KOPT-K1 (cell line): Measurements from ENCODE around the gene WDR54.

Source experiments
- H3K27ac ChIP-seq: fragments of 200-600 bp; sonication (generic); 2 replicates; pipeline ENCODE4 v1.5.1; 2016; ENCODE audit warnings: antibody characterized with exemption, mild to moderate bottlenecking, low read depth, low read length; ENCODE audit not compliant: poor library complexity, severe bottlenecking
- H3K36me3 ChIP-seq: fragments of 200-600 bp; sonication (generic); 2 replicates; pipeline ENCODE4 v1.5.1; 2017; ENCODE audit warnings: antibody characterized with exemption, mild to moderate bottlenecking, low read length, moderate library complexity; ENCODE audit not compliant: insufficient read depth
- H3K9me3 ChIP-seq: fragments of 200-600 bp; sonication (generic); 2 replicates; pipeline ENCODE4 v1.5.1; 2017; ENCODE audit warnings: antibody characterized with exemption, low read length, mild to moderate bottlenecking; ENCODE audit not compliant: insufficient read depth, poor library complexity, severe bottlenecking

WDR54 gene

DNA sequence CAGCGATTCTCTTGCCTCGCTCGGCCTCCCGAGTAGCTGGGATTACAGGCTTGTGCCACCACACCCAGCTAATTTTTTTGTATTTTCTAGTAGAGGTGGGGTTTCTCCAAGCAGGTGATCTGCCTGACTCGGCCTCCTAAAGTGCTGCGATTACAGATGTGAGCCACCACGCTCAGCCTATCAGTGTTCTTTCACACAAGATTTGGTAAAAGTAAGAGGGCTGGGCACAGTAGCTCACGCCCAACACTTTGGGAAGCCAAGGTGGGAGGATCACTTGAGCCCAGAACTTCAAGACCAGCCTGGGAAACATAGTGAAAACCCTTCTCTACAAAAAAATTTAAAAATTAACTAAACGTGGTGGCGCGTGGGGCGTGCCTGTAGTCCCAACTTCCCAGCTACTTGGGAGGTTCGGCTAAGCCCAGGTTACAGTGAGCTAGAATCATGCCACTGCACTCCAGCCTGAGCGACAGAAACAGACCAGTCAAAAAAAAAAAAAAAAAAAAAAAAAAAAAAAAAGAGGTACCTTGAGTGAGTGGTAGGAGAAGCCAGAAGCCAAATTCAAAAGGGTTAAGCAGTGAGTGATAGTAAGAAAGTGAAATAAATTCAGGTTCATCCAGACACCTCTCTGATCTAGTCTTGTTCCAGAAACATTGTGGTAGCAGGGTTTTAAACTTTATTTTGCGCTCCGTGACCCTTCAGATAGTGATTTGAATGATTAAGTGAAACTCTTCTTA lies 50.0 kb downstream of the WDR54 start:
- peak overlapping the region; percentile 75 for H3K27ac ChIP-seq
- H3K36me3 ChIP-seq = peaks cover 24% of the 10 kb centered on the region
- no peaks in the 10 kb centered on the region for H3K9me3 ChIP-seq

- Histone ChIP-seq H3K27ac (peak within 1 kb of the TSS; percentile 75), H3K36me3 (peaks cover 31% of the 10 kb centered on the region), H3K9me3 (no peaks in the 10 kb centered on the region)
These were observed 50.8 kb downstream of the WDR54 start, which contains the start of gene MRPL53 for GRCh38 chr2:74472086-74472944. TSS of gene MRPL53 (minus strand) at chr2:74472680. CDS start at chr2:74472660, 20 bp downstream.

- peak overlapping the region; percentile 75 for H3K27ac ChIP-seq
- H3K36me3 ChIP-seq = peaks cover 37% of the 10 kb centered on the region
- H3K9me3 ChIP-seq = no peaks in the 10 kb centered on the region
These were observed 51.4 kb downstream of the WDR54 start for GRCh38 chr2:74472945-74473258.

GRCh38 chr2:74474481-74474880 lies 53.0 kb downstream of the WDR54 start:
- H3K27ac ChIP-seq = no peak overlapping the region
- no peaks in the 10 kb centered on the region for H3K9me3 ChIP-seq
- peaks cover 46% of the 10 kb centered on the region for H3K36me3 ChIP-seq

GRCh38 chr2:74474899-74475298 lies 53.4 kb downstream of the WDR54 start:
- Histone ChIP-seq H3K9me3 (no peaks in the 10 kb centered on the region), H3K27ac (no peak overlapping the region), H3K36me3 (peaks cover 50% of the 10 kb centered on the region)
